ENCODE measurements around the gene ST6GAL2. TPM values are rescaled to one million over a fixed set of nuclear protein-coding genes. Genes with fewer than 3 reads are reported as not detected.

ST6GAL2 gene
- total RNA-seq, 2 donors from 2014 or later, result not detected

DNA sequence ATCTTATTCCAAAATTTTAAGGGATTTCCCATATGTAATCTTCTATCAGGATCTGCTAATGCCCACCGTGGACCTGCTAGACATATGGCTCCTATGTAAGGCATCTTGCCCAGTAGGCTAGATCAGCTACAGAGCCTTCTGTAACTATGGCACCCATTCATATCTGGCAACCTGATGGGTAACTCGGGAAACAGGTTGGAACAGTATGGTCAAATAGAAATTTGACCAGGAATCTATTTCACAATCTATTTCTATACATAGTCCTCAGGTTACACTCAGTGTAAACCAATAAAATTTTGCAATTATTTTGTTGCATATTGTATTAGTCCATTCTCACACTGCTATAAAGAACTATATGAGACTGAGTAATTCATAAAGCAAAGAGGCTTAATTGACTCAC, 93.3 kb downstream of the ST6GAL2 start:
- H3K4me1 Mint-ChIP-seq (ENCODE audit: low read depth), result no peaks in the 10 kb centered on the region
- H3K9me3 Mint-ChIP-seq, result no peaks in the 10 kb centered on the region
- H3K27ac Mint-ChIP-seq, result no peak overlapping the region
- no peaks in the 10 kb centered on the region for H3K27me3 Mint-ChIP-seq (ENCODE audit: low read depth)
- no peak for ATAC-seq (replicated peaks in 1 of 2)
- DNase-seq, result no peak
- no peak overlapping the region for H3K4me3 Mint-ChIP-seq
- H3K36me3 Mint-ChIP-seq (ENCODE audit: insufficient read depth in 2 of 2), result no peaks in the 10 kb centered on the region

DNA sequence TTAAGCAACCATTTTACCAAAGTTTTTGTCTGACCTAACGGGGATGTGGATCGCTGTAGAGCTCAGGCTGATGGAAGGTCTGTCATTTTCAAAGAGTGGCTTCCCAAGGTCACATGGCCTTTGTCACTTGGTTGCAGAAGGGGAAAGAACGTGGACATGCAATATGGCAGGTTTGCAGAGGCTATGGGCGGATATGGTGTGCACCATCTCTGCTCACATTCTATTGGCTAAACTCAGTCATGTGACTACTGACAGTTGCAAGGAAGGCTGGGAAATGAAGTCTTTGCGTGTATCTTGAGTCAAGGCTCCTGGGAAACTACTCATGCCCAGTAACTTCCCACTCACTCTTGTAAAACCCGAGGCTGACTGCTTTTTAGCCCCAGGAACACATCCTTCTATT, 96.8 kb downstream of the ST6GAL2 start:
- Mint-ChIP-seq H3K9me3 (no peaks in the 10 kb centered on the region), H3K27ac (no peak overlapping the region), H3K36me3 (ENCODE audit: insufficient read depth in 2 of 2) (no peaks in the 10 kb centered on the region), H3K4me1 (ENCODE audit: low read depth) (no peaks in the 10 kb centered on the region), H3K4me3 (no peak overlapping the region), H3K27me3 (ENCODE audit: low read depth) (no peaks in the 10 kb centered on the region)
- DNase-seq (no peak), ATAC-seq (replicated peaks in 1 of 2) (no peak)

DNA sequence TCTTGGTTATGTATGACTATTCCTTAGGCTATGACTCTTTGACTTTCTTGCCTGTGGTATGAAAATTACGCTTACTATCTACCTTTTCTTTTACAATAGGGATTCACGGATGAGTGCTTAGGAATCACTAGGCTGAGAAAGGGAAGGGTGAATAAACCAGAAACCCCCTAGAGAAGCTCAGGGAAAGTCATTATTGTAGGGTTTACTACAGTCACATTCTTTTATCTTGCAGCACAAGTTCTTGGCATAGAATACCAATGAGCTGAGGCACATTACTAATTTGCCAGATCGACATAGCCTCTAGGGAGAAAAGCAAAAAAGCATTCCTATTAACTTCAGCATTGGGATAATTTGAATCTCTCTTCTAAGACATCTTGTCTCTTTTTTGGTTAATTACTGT, 103.3 kb downstream of the ST6GAL2 start:
- ATAC-seq (replicated peaks in 1 of 2) (no peak), DNase-seq (no peak)
- Mint-ChIP-seq H3K27ac (no peak overlapping the region), H3K9me3 (peaks cover 2 to 6% of the 10 kb centered on the region in 2 donors), H3K4me3 (no peak overlapping the region), H3K27me3 (ENCODE audit: low read depth) (no peaks in the 10 kb centered on the region), H3K36me3 (ENCODE audit: insufficient read depth in 2 of 2) (no peaks in the 10 kb centered on the region), H3K4me1 (ENCODE audit: low read depth) (no peaks in the 10 kb centered on the region)

DNA sequence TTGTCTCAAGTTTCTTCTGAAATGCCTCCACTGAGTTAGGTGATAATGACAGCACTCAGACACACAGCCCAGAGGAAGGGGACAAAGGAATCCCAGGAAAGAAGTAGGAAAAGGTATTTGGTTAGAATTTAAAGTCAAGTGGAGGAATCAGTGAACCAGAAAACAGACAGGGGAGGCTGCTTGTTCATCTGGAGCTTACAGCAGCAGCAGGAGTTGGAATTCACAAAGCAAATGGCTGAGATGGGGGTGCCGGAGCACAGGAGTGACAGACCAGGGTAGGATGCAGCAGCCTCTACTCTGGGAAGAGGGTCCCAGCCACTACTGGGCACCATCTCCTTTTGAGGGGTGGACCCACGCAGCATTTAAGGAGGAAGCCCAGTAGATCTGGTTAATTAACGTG, 104.8 kb downstream of the ST6GAL2 start:
- no peaks in the 10 kb centered on the region for H3K27me3 Mint-ChIP-seq (ENCODE audit: low read depth)
- H3K36me3 Mint-ChIP-seq (ENCODE audit: insufficient read depth in 2 of 2), result no peaks in the 10 kb centered on the region
- H3K4me1 Mint-ChIP-seq (ENCODE audit: low read depth), result no peaks in the 10 kb centered on the region

DNA sequence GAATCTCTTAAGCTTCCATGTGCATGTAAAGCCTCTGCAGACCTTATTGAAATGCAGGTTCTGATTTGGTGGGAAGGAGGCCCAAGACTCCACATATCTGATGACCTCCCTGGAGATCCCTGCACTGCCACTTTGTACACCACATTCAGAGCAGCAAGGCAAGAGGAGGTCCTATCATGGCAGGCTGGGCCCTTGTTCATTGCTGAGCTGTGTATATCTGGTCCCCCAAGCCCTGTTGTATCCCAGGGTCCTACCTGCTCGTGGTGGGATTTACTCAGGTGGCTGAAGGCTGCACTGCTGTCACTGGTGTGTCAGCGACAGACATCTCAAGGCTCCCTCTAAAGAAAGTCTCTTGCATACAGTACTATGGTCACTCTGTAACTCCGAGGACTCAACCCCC, 114.2 kb downstream of the ST6GAL2 start:
- Mint-ChIP-seq H3K4me1 (ENCODE audit: low read depth) (no peaks in the 10 kb centered on the region), H3K27me3 (ENCODE audit: low read depth) (peaks cover 7% of the 10 kb centered on the region), H3K4me3 (no peak overlapping the region), H3K36me3 (ENCODE audit: insufficient read depth in 2 of 2) (no peaks in the 10 kb centered on the region), H3K27ac (no peak overlapping the region), H3K9me3 (peaks cover 0 to 2% of the 10 kb centered on the region in 2 donors)
- DNase-seq, result no peak
- ATAC-seq (replicated peaks in 1 of 2), result no peak

More for the DNA sequence above, 104.8 kb downstream of the ST6GAL2 start:
- peaks cover 2 to 7% of the 10 kb centered on the region in 2 donors for H3K9me3 Mint-ChIP-seq
- H3K27ac Mint-ChIP-seq, result no peak overlapping the region
- no peak overlapping the region for H3K4me3 Mint-ChIP-seq
- DNase-seq (no peak), ATAC-seq (replicated peaks in 1 of 2) (no peak)

DNA sequence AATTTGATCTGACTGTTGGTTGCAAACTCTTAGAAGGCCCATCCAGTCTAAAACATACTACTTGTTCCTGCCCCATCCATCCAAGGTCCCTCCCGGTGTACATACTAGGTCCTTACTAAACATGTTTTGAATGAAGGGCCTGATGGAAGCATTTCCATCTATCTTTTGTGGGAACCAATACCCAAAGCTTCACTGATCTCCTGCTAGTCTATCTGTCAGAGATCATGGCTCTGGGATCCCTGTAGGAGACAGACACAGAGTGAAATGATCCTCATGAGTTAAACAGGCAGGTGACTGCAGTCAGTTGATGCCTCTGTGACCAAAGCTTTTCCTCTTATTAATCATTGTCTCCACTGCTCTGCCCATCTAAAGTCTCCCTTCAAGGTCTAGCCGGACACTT, 115.0 kb downstream of the ST6GAL2 start:
- Mint-ChIP-seq H3K36me3 (ENCODE audit: insufficient read depth in 2 of 2) (no peaks in the 10 kb centered on the region), H3K9me3 (no peaks in the 10 kb centered on the region), H3K4me1 (ENCODE audit: low read depth) (no peaks in the 10 kb centered on the region), H3K27ac (no peak overlapping the region), H3K4me3 (no peak overlapping the region), H3K27me3 (ENCODE audit: low read depth) (peaks cover 7% of the 10 kb centered on the region)
- ATAC-seq (replicated peaks in 1 of 2) (no peak), DNase-seq (no peak)

DNA sequence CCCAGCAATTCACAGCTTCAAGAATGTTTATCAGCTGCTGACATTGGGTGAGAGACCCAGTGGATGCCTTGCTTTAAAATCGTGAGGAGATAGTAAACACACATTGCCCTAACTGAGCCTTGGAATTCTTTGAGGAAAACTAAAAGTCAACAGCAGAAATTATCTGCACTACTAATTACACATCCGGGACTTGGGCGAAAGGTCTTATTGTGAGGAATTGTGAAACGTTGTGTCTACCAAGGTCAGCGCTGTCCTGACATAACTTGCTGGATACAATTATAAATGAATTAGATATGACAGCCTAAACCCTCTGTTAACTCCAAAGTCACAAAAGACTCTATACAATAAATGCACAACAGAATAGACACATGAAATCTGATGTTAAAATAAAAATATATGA, 121.4 kb downstream of the ST6GAL2 start:
- Mint-ChIP-seq H3K27ac (no peak overlapping the region), H3K27me3 (ENCODE audit: low read depth) (no peaks in the 10 kb centered on the region), H3K4me3 (no peak overlapping the region), H3K4me1 (ENCODE audit: low read depth) (no peaks in the 10 kb centered on the region), H3K9me3 (no peaks in the 10 kb centered on the region), H3K36me3 (ENCODE audit: insufficient read depth in 2 of 2) (no peaks in the 10 kb centered on the region)
- no peak for ATAC-seq (replicated peaks in 1 of 2)
- DNase-seq, result no peak

DNA sequence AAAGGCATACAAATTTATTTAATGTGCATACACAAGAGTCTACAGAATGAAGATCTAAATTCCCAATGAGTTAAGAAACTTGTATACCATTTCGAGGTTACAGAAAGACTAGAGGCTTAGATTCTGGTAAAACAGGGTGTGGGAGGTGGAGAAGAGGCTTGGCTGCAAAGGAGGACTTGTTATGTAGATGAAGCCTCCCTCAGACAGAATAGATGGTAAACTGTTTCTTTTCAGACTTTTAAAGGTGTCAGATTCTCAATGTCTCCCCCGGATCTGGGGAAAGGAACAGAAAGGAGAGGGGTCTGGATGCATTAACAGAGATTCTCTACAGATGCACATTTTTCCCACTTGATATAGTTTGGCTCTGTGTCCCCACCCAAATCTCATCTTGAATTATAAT, 126.0 kb downstream of the ST6GAL2 start:
- DNase-seq (no peak), ATAC-seq (replicated peaks in 1 of 2) (no peak)
- H3K27me3 Mint-ChIP-seq (ENCODE audit: low read depth), result no peaks in the 10 kb centered on the region
- H3K4me3 Mint-ChIP-seq, result no peak overlapping the region
- no peaks in the 10 kb centered on the region for H3K4me1 Mint-ChIP-seq (ENCODE audit: low read depth)
- H3K9me3 Mint-ChIP-seq, result no peaks in the 10 kb centered on the region
- H3K36me3 Mint-ChIP-seq (ENCODE audit: insufficient read depth in 2 of 2), result no peaks in the 10 kb centered on the region
- H3K27ac Mint-ChIP-seq, result no peak overlapping the region

DNA sequence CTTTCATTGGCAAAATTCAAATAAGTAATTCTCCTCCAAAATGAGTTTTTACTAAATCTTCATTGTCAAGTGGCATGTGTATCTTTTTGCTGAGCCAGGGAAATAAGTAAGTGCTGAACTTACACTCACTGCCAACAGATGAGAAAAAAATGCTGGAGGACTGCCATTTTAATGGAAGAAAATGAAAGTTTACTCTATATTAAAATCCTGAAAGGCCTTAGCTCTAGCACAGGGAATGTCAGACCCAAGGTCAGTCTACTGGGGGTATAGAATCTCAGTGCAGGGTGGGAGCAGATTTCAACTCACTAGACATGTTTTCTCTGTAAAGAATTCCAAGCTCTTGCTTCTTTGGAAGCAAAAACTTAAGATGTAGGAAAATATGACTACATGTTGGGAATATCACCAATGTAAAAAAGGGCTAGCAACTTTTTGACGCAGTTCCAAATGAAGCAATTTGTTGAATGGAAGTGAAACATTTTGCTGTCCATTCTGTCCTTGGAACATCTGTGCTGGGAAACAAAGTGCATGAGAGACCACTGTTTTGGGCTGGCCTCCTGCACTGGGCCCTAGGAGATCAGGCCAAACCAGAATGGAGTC, 127.0 kb downstream of the ST6GAL2 start:
- no peak for ATAC-seq (replicated peaks in 1 of 2)
- no peak overlapping the region for H3K27ac Mint-ChIP-seq
- no peaks in the 10 kb centered on the region for H3K36me3 Mint-ChIP-seq (ENCODE audit: insufficient read depth in 2 of 2)
- H3K27me3 Mint-ChIP-seq (ENCODE audit: low read depth), result no peaks in the 10 kb centered on the region
- no peaks in the 10 kb centered on the region for H3K9me3 Mint-ChIP-seq
- no peak for DNase-seq
- H3K4me1 Mint-ChIP-seq (ENCODE audit: low read depth), result no peaks in the 10 kb centered on the region
- H3K4me3 Mint-ChIP-seq, result no peak overlapping the region

All from activated T-cell treated with anti-CD3 and anti-CD28 coated beads, Interleukin-2, amount 50 U/mL, for 72 hours (primary cell).